Measurements from ENCODE around the gene MEGF6.

GRCh38 chr1:3630161-3630611 lies 18.9 kb upstream of the MEGF6 start:
- TF ChIP-seq POLR2AphosphoS5 (IDR thresholded peaks at IDR 0.05; ENCODE audit: borderline replicate concordance, low read depth, low read length) = no peak
- no peak for TF ChIP-seq EZH2 (IDR thresholded peaks at IDR 0.05)
- no peak for TF ChIP-seq FOXP2 (optimal IDR thresholded peaks at IDR 0.05; ENCODE audit: control extremely low read depth, extremely low read length, insufficient read depth)
